ENCODE measurements around the gene TARBP2.
"Not testable (repeated sequence)": the region's sequence is repeated elsewhere in the genome, so short reads cannot be mapped to it uniquely, and the experiment has no call there.

The TARBP2 gene

DNA sequence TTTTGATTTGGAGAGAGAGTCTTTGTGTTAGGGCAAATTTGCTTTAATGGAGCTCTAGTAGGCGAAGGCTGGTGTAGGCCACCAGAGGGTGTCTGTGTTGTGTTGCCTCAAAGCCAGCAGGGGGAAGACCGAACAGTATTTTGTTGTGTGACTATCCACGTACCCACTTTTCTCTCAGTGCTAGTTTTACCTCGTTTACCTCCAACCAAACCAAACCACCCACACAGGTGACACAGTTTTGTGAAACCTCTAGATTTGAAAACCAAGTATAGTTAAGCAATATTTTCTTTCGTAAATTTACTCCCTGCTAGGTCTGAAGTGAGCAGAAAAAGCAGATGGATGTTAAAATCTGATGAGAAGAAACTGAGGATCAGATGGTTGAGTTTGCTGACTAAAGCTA lies 42.5 kb downstream of the TARBP2 start:
- peak; percentile 62 for DNase-seq (ENCODE audit: low read depth)
- TF ChIP-seq, protein P1, sequence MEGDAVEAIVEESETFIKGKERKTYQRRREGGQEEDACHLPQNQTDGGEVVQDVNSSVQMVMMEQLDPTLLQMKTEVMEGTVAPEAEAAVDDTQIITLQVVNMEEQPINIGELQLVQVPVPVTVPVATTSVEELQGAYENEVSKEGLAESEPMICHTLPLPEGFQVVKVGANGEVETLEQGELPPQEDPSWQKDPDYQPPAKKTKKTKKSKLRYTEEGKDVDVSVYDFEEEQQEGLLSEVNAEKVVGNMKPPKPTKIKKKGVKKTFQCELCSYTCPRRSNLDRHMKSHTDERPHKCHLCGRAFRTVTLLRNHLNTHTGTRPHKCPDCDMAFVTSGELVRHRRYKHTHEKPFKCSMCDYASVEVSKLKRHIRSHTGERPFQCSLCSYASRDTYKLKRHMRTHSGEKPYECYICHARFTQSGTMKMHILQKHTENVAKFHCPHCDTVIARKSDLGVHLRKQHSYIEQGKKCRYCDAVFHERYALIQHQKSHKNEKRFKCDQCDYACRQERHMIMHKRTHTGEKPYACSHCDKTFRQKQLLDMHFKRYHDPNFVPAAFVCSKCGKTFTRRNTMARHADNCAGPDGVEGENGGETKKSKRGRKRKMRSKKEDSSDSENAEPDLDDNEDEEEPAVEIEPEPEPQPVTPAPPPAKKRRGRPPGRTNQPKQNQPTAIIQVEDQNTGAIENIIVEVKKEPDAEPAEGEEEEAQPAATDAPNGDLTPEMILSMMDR (IDR thresholded peaks at IDR 0.05; ENCODE audit: control insufficient read depth, extremely low read depth, insufficient read depth), result peak; percentile 95

DNA sequence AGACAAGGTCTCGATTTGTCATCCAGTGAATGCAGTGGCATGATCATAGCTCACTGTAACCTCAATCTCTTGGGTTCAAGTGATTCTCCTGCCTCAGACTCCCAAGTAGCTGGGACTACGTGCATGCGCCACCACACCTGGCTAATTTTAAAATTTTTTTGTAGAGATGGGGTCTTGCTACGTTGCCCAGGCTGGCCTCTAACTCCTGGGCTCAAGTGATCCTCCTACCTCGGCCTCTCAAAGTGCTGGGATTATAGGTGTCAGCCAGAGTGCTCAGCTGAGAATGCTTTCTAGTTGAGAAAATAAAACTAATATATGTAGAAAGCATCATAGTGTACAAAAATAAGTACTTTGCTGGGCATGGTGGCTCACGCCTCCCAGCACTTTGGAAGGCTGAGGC lies 47.3 kb downstream of the TARBP2 start:
- not testable (repeated sequence) for H3K4me3 ChIP-seq (ENCODE audit: low read depth, low read length); DNase-seq (ENCODE audit: low read depth)

More for the DNA sequence above, 42.5 kb downstream of the TARBP2 start:
- H3K4me3 ChIP-seq (ENCODE audit: low read depth, low read length), result no peak overlapping the region

DNA sequence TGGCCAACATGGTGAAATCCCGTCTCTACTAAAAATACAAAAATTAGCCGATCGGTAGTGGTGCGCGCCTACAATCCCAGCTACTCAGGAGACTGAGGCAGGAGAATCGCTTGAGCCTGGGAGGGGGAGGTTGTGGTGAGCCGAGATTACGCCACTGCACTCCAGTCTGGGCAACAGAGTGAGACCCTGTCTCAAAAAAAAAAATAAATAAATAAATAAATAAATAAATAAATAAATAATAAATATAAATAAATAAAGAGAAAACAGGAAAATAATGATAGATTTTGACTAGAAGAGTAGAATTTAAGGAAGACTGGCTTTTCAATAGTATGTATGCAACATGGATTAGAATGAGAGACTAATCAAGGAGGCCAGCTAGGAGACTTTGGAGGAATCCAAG lies 49.0 kb downstream of the TARBP2 start:
- H3K4me3 ChIP-seq (ENCODE audit: low read depth, low read length); DNase-seq (ENCODE audit: low read depth): not testable (repeated sequence)

DNA sequence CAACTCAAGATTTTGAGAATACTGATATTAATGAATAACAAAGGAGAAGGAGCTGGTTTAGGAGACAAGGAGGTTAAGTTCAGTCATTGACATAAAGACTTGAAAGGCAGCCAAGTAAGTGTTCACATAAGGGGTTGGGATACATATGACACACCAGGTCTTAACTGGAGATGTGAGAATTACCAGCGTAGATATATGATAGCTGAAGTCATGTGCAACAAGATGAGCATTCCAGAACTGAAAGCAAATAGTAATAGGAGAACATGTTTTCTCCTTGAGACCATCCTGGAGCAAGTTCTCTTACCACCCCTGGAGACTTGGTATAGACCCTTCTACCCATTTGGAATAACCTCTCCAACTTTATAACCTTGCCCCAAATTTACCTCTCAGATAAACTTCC lies 49.5 kb downstream of the TARBP2 start:
- no peak for DNase-seq (ENCODE audit: low read depth)
- TF ChIP-seq, protein P1 (IDR thresholded peaks at IDR 0.05; ENCODE audit: control insufficient read depth, extremely low read depth, insufficient read depth), result no peak

DNA sequence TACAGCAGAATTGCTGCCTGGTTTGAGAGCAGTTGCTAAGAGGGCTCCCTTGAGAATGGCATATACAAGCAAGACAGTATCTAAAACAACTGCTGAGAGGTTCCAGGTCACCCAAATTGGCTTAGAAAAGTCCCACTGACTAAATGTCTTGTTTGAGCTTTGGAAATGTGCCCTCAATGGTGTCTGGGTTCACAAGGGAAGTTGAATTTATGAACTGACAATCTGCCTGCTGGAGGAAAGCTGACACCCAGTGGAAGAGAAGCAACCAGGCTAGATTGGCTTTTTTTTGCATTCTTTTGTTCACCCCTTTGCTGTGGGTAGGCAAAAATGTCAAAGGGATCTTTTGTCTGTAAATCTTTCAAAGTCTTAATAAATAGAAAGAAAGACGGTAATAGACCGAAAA lies 50.8 kb downstream of the TARBP2 start:
- no peak overlapping the region for H3K4me3 ChIP-seq (ENCODE audit: low read depth, low read length)
- DNase-seq (ENCODE audit: low read depth), result no peak
- TF ChIP-seq, protein P1 (IDR thresholded peaks at IDR 0.05; ENCODE audit: control insufficient read depth, extremely low read depth, insufficient read depth), result no peak

More for the DNA sequence above, 49.5 kb downstream of the TARBP2 start:
- H3K4me3 ChIP-seq (ENCODE audit: low read depth, low read length), result no peak overlapping the region

DNA sequence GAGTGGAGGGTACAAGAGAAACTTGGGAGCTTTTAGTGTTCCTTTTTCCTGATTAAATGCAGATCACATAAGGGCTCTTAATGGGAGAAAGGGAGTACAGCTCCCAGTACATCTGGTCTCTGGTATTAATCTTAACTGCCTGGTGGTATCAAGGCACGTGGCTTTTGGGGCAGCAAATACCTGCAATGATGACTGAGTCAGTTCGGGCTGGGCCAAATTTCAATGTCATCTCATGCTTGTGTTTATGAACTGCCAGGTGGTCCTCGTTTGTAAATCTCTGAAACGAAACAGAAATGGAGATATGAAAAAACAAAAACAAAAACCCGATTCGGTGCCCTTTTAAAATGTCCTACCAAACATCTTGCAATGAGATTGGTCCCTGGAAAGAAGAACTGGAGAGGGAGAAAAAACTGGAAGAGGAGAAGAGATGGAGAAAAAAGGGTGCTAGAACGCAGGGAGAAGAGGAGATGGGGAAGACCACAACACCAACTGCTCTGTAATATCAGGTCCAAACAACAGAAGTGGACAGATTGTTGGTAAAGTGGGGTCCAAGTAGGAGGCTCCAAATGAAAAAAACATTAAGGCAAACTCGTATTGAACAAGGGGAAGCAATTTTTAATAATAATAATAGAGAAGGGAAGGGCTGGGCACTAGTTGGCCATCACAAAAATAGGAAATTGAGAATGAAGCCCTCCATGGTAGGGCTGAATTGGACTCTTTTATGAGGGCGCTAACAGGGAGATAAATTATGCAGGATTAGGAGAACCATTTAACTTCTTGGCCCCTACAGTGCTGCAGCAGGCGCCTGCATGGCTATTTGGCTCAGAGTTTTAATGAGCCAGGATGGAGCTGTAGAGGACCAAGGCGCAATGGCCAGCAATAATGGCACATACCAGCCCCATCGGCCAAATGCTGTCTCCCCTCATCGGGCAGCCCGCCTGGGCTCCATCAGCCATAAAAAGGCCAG lies 51.6 kb downstream of the TARBP2 start:
- no peak for DNase-seq (ENCODE audit: low read depth)
- TF ChIP-seq, protein P1 (IDR thresholded peaks at IDR 0.05; ENCODE audit: control insufficient read depth, extremely low read depth, insufficient read depth), result no peak

More for the DNA sequence above, 51.6 kb downstream of the TARBP2 start:
- H3K4me3 ChIP-seq (ENCODE audit: low read depth, low read length), result no peak overlapping the region
